Liver (tissue), 9 donors: ENCODE measurements around the gene GSK3B. TPM values are rescaled to one million over a fixed set of nuclear protein-coding genes. Genes with fewer than 3 reads are reported as not detected.

Experiments
- DNase-seq: peaks from one replicate; pipeline ENCODE4 v3.0.0-alpha.2; 2017; ENCODE audit warnings: low spot score
- H3K27ac ChIP-seq, 2 donors: one replicate each; pipeline ENCODE4 v1.7.0; 2013; ENCODE audit warnings: inconsistent platforms in 2 of 2, low read length in 2 of 2, control low read depth in 1 of 2, low read depth in 1 of 2, mild to moderate bottlenecking in 1 of 2
- H3K27me3 ChIP-seq, 4 donors: one replicate each; pipeline versions ENCODE4 v1.6.1 to v1.7.0; 2013; ENCODE audit warnings: low read length in 3 of 4, inconsistent platforms in 1 of 4, mild to moderate bottlenecking in 1 of 4, moderate library complexity in 1 of 4; ENCODE audit not compliant: control insufficient read depth in 4 of 4, insufficient read depth in 4 of 4
- H3K36me3 ChIP-seq, 4 donors: one replicate each; pipeline versions ENCODE4 v1.6.1 to v1.7.0; 2013; ENCODE audit warnings: low read length in 3 of 4, mild to moderate bottlenecking in 3 of 4, low read depth in 1 of 4, moderate library complexity in 1 of 4; ENCODE audit not compliant: control insufficient read depth in 4 of 4, insufficient read depth in 3 of 4
- H3K4me1 ChIP-seq, 4 donors: one replicate each; pipeline versions ENCODE4 v1.6.1 to v1.7.0; 2013; ENCODE audit warnings: low read length in 3 of 4, mild to moderate bottlenecking in 3 of 4, moderate library complexity in 1 of 4; ENCODE audit not compliant: control insufficient read depth in 4 of 4, insufficient read depth in 4 of 4
- H3K4me3 ChIP-seq, 3 donors: one replicate each; pipeline versions ENCODE4 v1.6.1 to v1.7.0; 2013; ENCODE audit warnings: low read length in 3 of 3, control low read depth in 1 of 3, low read depth in 1 of 3, mild to moderate bottlenecking in 1 of 3
- H3K9ac ChIP-seq, 2 donors: one replicate each; pipeline ENCODE4 v1.7.0; 2013; ENCODE audit warnings: low read length in 2 of 2, mild to moderate bottlenecking in 2 of 2, moderate library complexity in 2 of 2, control low read depth in 1 of 2, low read depth in 1 of 2
- H3K9me3 ChIP-seq, 4 donors: one replicate each; pipeline versions ENCODE4 v1.6.1 to v1.7.0; 2013; ENCODE audit warnings: low read length in 3 of 4; ENCODE audit not compliant: control insufficient read depth in 4 of 4
- EGR1 ChIP-seq, 2 donors: IDR thresholded peaks; 2 replicates each; pipeline ENCODE4 v1.6.1; 2016 to 2018; ENCODE audit warnings: antibody characterized with exemption in 2 of 2, low read depth in 2 of 2
- FOXA1 ChIP-seq: IDR thresholded peaks from 2 replicates; pipeline ENCODE4 v1.6.1; 2016; ENCODE audit warnings: antibody characterized with exemption
- FOXA2 ChIP-seq: IDR thresholded peaks from 2 replicates; pipeline ENCODE4 v1.6.1; 2016; ENCODE audit warnings: antibody characterized with exemption
- GABPA ChIP-seq, 2 donors: IDR thresholded peaks in 1 of 2; conservative IDR thresholded peaks in 1 of 2; 2 replicates each; pipeline ENCODE4 v1.6.1; 2016; ENCODE audit warnings: antibody characterized with exemption in 2 of 2, mild to moderate bottlenecking in 1 of 2, moderate library complexity in 1 of 2
- HNF4A ChIP-seq, 2 donors: conservative IDR thresholded peaks; 2 replicates each; pipeline ENCODE4 v1.6.1; 2016; ENCODE audit warnings: antibody characterized with exemption in 2 of 2, mild to moderate bottlenecking in 2 of 2
- HNF4G ChIP-seq: IDR thresholded peaks from 2 replicates; pipeline ENCODE4 v1.6.1; 2016; ENCODE audit warnings: antibody characterized with exemption
- JUND ChIP-seq, 2 donors: IDR thresholded peaks; 2 replicates each; pipeline ENCODE4 v1.6.1; 2016; ENCODE audit warnings: antibody characterized with exemption in 2 of 2
- NR2F2 ChIP-seq: IDR thresholded peaks from 2 replicates; pipeline ENCODE4 v1.6.1; 2016; ENCODE audit warnings: antibody characterized with exemption
- RAD21 ChIP-seq, 2 donors: IDR thresholded peaks; 2 replicates each; pipeline ENCODE4 v1.6.1; 2016; ENCODE audit warnings: antibody characterized with exemption in 2 of 2, mild to moderate bottlenecking in 2 of 2
- RXRA ChIP-seq, 2 donors: IDR thresholded peaks; 2 replicates each; pipeline ENCODE4 v1.6.1; 2017 to 2018; ENCODE audit warnings: antibody characterized with exemption in 2 of 2, mild to moderate bottlenecking in 1 of 2
- SP1 ChIP-seq: IDR thresholded peaks from 2 replicates; pipeline ENCODE4 v1.6.1; 2018; ENCODE audit warnings: antibody characterized with exemption, mild to moderate bottlenecking
- TAF1 ChIP-seq: conservative IDR thresholded peaks from 2 replicates; pipeline ENCODE4 v1.6.1; 2016; ENCODE audit warnings: antibody characterized with exemption, mild to moderate bottlenecking
- YY1 ChIP-seq: IDR thresholded peaks from 2 replicates; pipeline ENCODE4 v1.6.1; 2016; ENCODE audit warnings: antibody characterized with exemption, mild to moderate bottlenecking
- WGBS: extraction: QIAGEN DNeasy Blood & Tissue Kit; methylation state at CpG from one replicate; pipeline ENCODE4 v1.1.7; 2013; 5-methylcytosine and 5-hydroxymethylcytosine counted together
- polyA plus RNA-seq, 2 donors: library from polyadenylated mRNA; stranded (reverse) in 1 of 2; unstranded in 1 of 2; fragments of 200-250 nt in 1 of 2; fragments of >200 nt in 1 of 2; fragmentation: Nextera tagmentation in 1 of 2; extraction: Ambion mirVana in 1 of 2; gene quantifications; one replicate each; pipeline versions ENCODE4 v1.2.1 to v1.2.3, GENCODE V29; 2013 to 2015
- total RNA-seq, 2 donors: library from RNA; depleted of rRNA; stranded (reverse); fragments of >200 nt; gene quantifications; one replicate each; pipeline ENCODE4 v1.2.3, GENCODE V29; 2014
- TF ChIP-seq, protein P1 (sequence below): IDR thresholded peaks from 2 replicates; pipeline ENCODE4 v1.6.1; 2016; ENCODE audit warnings: antibody characterized with exemption
- TF ChIP-seq, protein P2 (sequence below): IDR thresholded peaks from 2 replicates; pipeline ENCODE4 v1.6.1; 2016; ENCODE audit warnings: antibody characterized with exemption
- TF ChIP-seq, protein P3 (sequence below): IDR thresholded peaks from 2 replicates; pipeline ENCODE4 v1.6.1; 2016; ENCODE audit warnings: antibody characterized with exemption, mild to moderate bottlenecking
- TF ChIP-seq, protein P4 (sequence below): fragments of 150-350 bp; IDR thresholded peaks from 2 replicates; pipeline ENCODE4 v1.5.1; 2017; ENCODE audit warnings: improper control_type of control experiment, low read depth, low read length; ENCODE audit not compliant: missing input control
- TF ChIP-seq, protein P5 (sequence below): IDR thresholded peaks from 2 replicates; pipeline ENCODE4 v1.6.1; 2016; ENCODE audit warnings: antibody characterized with exemption
- donor health status: healthy.
- donor health status: healthy.
- donor health status: healthy.
- donor health status: healthy.
- donor health status: healthy.

The GSK3B gene
- total and polyA plus RNA-seq, 4 donors = 10.5 to 20.8 (median 18.5) TPM

DNA sequence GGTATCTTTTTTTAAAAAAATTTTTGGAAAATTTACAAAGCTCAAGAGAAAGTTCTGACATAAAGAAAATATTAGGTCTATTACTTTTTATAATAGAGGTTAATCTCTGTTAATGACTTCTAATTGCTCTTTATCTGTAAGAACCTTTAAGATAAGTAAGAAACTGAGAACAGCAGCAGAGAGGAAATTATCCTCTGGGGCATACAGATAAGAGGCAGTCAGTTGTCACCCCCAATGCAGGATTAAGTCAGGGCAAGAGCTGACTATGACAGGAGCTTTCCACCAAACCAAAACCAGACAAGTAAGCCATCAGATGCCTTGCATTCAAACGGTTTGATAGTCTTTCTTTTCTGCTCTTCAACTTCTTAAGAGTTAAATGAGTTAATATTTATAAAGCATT, 149.0 kb downstream of the GSK3B start:
- Histone ChIP-seq H3K9me3 (no peaks in the 10 kb centered on the region), H3K9ac (no peak overlapping the region), H3K27ac (no peak overlapping the region), H3K4me3 (no peak overlapping the region), H3K4me1 (no peaks in the 10 kb centered on the region), H3K27me3 (no peaks in the 10 kb centered on the region), H3K36me3 (peaks cover 0 to 3% (median 0%) of the 10 kb centered on the region in 4 donors)
- WGBS = 52% methylated on average over 1 of the region's 1 CpG
- no peak for TF ChIP-seq FOXA1
- no peak for TF ChIP-seq SP1
- TF ChIP-seq RAD21 (IDR thresholded peaks at IDR 0.05) = no peak
- TF ChIP-seq, protein P1, sequence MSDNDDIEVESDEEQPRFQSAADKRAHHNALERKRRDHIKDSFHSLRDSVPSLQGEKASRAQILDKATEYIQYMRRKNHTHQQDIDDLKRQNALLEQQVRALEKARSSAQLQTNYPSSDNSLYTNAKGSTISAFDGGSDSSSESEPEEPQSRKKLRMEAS = no peak
- no peak for TF ChIP-seq TAF1
- no peak for TF ChIP-seq GABPA (IDR thresholded peaks at IDR 0.05 in 1 of 2, conservative IDR thresholded peaks at IDR 0.05 in 1 of 2)
- TF ChIP-seq JUND (IDR thresholded peaks at IDR 0.05) = no peak
- no peak for TF ChIP-seq NR2F2
- no peak for DNase-seq

DNA sequence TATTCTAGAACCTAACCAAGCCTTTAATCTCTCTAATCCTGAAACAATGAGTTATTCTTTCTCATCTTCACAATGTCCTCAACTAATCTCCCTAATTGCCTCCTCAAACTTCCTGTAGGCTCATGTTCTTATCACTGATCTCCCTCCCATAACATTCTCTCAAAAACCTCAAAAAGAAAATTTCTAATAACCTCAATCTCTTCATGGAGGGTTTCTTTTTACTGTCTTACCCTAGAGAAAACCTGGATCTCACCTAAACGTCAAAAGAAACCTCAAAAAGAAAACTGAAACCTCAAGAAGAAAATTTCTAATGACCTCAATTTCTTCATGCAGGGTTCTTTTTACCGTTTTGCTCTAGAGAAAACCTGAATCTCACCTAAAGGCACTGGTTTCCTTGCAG, 150.2 kb downstream of the GSK3B start:
- Histone ChIP-seq H3K9me3 (no peaks in the 10 kb centered on the region), H3K4me1 (no peaks in the 10 kb centered on the region), H3K36me3 (peaks cover 0 to 3% (median 0%) of the 10 kb centered on the region in 4 donors), H3K4me3 (no peak overlapping the region), H3K27ac (no peak overlapping the region), H3K9ac (no peak overlapping the region), H3K27me3 (no peaks in the 10 kb centered on the region)
- no peak for DNase-seq
- 89% methylated on average over 2 of the region's 2 CpGs for WGBS
- TF ChIP-seq, protein P2, sequence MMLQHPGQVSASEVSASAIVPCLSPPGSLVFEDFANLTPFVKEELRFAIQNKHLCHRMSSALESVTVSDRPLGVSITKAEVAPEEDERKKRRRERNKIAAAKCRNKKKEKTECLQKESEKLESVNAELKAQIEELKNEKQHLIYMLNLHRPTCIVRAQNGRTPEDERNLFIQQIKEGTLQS = no peak
- TF ChIP-seq YY1 = no peak
- TF ChIP-seq NR2F2 = no peak
- TF ChIP-seq EGR1 (IDR thresholded peaks at IDR 0.05; ENCODE audit: low read depth in 2 of 2) = no peak
- no peak for TF ChIP-seq SP1
- TF ChIP-seq RXRA (IDR thresholded peaks at IDR 0.05) = no peak
- TF ChIP-seq, protein P3, sequence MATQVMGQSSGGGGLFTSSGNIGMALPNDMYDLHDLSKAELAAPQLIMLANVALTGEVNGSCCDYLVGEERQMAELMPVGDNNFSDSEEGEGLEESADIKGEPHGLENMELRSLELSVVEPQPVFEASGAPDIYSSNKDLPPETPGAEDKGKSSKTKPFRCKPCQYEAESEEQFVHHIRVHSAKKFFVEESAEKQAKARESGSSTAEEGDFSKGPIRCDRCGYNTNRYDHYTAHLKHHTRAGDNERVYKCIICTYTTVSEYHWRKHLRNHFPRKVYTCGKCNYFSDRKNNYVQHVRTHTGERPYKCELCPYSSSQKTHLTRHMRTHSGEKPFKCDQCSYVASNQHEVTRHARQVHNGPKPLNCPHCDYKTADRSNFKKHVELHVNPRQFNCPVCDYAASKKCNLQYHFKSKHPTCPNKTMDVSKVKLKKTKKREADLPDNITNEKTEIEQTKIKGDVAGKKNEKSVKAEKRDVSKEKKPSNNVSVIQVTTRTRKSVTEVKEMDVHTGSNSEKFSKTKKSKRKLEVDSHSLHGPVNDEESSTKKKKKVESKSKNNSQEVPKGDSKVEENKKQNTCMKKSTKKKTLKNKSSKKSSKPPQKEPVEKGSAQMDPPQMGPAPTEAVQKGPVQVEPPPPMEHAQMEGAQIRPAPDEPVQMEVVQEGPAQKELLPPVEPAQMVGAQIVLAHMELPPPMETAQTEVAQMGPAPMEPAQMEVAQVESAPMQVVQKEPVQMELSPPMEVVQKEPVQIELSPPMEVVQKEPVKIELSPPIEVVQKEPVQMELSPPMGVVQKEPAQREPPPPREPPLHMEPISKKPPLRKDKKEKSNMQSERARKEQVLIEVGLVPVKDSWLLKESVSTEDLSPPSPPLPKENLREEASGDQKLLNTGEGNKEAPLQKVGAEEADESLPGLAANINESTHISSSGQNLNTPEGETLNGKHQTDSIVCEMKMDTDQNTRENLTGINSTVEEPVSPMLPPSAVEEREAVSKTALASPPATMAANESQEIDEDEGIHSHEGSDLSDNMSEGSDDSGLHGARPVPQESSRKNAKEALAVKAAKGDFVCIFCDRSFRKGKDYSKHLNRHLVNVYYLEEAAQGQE = no peak
- TF ChIP-seq JUND (IDR thresholded peaks at IDR 0.05) = no peak
- TF ChIP-seq HNF4G = no peak
- TF ChIP-seq, protein P1 = no peak
- TF ChIP-seq, protein P4, sequence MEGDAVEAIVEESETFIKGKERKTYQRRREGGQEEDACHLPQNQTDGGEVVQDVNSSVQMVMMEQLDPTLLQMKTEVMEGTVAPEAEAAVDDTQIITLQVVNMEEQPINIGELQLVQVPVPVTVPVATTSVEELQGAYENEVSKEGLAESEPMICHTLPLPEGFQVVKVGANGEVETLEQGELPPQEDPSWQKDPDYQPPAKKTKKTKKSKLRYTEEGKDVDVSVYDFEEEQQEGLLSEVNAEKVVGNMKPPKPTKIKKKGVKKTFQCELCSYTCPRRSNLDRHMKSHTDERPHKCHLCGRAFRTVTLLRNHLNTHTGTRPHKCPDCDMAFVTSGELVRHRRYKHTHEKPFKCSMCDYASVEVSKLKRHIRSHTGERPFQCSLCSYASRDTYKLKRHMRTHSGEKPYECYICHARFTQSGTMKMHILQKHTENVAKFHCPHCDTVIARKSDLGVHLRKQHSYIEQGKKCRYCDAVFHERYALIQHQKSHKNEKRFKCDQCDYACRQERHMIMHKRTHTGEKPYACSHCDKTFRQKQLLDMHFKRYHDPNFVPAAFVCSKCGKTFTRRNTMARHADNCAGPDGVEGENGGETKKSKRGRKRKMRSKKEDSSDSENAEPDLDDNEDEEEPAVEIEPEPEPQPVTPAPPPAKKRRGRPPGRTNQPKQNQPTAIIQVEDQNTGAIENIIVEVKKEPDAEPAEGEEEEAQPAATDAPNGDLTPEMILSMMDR = no peak
- no peak for TF ChIP-seq TAF1
- no peak for TF ChIP-seq GABPA (IDR thresholded peaks at IDR 0.05 in 1 of 2, conservative IDR thresholded peaks at IDR 0.05 in 1 of 2)
- TF ChIP-seq HNF4A (conservative IDR thresholded peaks at IDR 0.05) = no peak
- TF ChIP-seq FOXA2 = no peak
- no peak for TF ChIP-seq FOXA1
- TF ChIP-seq, protein P5, sequence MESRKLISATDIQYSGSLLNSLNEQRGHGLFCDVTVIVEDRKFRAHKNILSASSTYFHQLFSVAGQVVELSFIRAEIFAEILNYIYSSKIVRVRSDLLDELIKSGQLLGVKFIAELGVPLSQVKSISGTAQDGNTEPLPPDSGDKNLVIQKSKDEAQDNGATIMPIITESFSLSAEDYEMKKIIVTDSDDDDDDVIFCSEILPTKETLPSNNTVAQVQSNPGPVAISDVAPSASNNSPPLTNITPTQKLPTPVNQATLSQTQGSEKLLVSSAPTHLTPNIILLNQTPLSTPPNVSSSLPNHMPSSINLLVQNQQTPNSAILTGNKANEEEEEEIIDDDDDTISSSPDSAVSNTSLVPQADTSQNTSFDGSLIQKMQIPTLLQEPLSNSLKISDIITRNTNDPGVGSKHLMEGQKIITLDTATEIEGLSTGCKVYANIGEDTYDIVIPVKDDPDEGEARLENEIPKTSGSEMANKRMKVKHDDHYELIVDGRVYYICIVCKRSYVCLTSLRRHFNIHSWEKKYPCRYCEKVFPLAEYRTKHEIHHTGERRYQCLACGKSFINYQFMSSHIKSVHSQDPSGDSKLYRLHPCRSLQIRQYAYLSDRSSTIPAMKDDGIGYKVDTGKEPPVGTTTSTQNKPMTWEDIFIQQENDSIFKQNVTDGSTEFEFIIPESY = no peak
- TF ChIP-seq RAD21 (IDR thresholded peaks at IDR 0.05) = no peak
